Islet precursor cell (in vitro differentiated cells): ENCODE measurements around the gene ARPP21.
"Not testable (repeated sequence)": the region's sequence is repeated elsewhere in the genome, so short reads cannot be mapped to it uniquely, and the experiment has no call there.

Experiments
- DNase-seq: peaks from one replicate; pipeline ENCODE4 v3.0.0-alpha.2; 2018

The ARPP21 gene

GRCh38 chr3:35639254-35640186, at the start of gene ARPP21:
Gene ARPP21 (plus strand): TSS chr3:35639525. CDS start chr3:35681752, 42,227 bp downstream.
- peak; percentile 72 for DNase-seq

GRCh38 chr3:35592589-35593295, 46.6 kb upstream of the ARPP21 start:
- DNase-seq = no peak

- DNase-seq = no peak
Measured at GRCh38 chr3:35594739-35595138, 44.6 kb upstream of the ARPP21 start.

- no peak for DNase-seq
Measured at GRCh38 chr3:35596335-35596995, 42.9 kb upstream of the ARPP21 start.

- DNase-seq = no peak
Measured at GRCh38 chr3:35597490-35597889, 41.8 kb upstream of the ARPP21 start.

GRCh38 chr3:35598804-35599203, 40.5 kb upstream of the ARPP21 start:
- no peak for DNase-seq

GRCh38 chr3:35601959-35602358, 37.4 kb upstream of the ARPP21 start:
- no peak for DNase-seq

- DNase-seq = no peak
Measured at GRCh38 chr3:35602395-35602936, 36.9 kb upstream of the ARPP21 start.

- no peak for DNase-seq
Measured at GRCh38 chr3:35616346-35616745, 23.0 kb upstream of the ARPP21 start.

GRCh38 chr3:35617370-35617769, 22.0 kb upstream of the ARPP21 start:
- DNase-seq = no peak

GRCh38 chr3:35620238-35620637, 19.1 kb upstream of the ARPP21 start:
- not testable (repeated sequence) for DNase-seq

GRCh38 chr3:35624698-35625097, 14.6 kb upstream of the ARPP21 start:
- DNase-seq = no peak

- DNase-seq = no peak
Measured at GRCh38 chr3:35633332-35634124, 5.8 kb upstream of the ARPP21 start.

GRCh38 chr3:35635407-35635806, 3.9 kb upstream of the ARPP21 start:
- DNase-seq = no peak

- no peak for DNase-seq
Measured at GRCh38 chr3:35635926-35636683, 3.2 kb upstream of the ARPP21 start.

GRCh38 chr3:35638251-35638979, 910 bp upstream of the ARPP21 start:
- DNase-seq = no peak

- DNase-seq = peak; percentile 41
Measured at GRCh38 chr3:35638980-35639253, 408 bp upstream of the ARPP21 start.

GRCh38 chr3:35640190-35641165, 1.2 kb downstream of the ARPP21 start:
- DNase-seq = no peak

- DNase-seq = no peak
Measured at GRCh38 chr3:35641331-35641730, 2.0 kb downstream of the ARPP21 start.
